Activated T-cell treated with anti-CD3 and anti-CD28 coated beads for 1 hour (primary cell): ENCODE measurements around the gene CAP1.
A peak's percentile ranks its signal among the peaks of the same experiment; 100 is the strongest.
"Not testable (repeated sequence)": the region's sequence is repeated elsewhere in the genome, so short reads cannot be mapped to it uniquely, and the experiment has no call there.

Experiments
- DNase-seq: peaks from one replicate; pipeline ENCODE4 v3.0.0-alpha.2; 2020; ENCODE audit warnings: low read depth

The CAP1 gene

DNA sequence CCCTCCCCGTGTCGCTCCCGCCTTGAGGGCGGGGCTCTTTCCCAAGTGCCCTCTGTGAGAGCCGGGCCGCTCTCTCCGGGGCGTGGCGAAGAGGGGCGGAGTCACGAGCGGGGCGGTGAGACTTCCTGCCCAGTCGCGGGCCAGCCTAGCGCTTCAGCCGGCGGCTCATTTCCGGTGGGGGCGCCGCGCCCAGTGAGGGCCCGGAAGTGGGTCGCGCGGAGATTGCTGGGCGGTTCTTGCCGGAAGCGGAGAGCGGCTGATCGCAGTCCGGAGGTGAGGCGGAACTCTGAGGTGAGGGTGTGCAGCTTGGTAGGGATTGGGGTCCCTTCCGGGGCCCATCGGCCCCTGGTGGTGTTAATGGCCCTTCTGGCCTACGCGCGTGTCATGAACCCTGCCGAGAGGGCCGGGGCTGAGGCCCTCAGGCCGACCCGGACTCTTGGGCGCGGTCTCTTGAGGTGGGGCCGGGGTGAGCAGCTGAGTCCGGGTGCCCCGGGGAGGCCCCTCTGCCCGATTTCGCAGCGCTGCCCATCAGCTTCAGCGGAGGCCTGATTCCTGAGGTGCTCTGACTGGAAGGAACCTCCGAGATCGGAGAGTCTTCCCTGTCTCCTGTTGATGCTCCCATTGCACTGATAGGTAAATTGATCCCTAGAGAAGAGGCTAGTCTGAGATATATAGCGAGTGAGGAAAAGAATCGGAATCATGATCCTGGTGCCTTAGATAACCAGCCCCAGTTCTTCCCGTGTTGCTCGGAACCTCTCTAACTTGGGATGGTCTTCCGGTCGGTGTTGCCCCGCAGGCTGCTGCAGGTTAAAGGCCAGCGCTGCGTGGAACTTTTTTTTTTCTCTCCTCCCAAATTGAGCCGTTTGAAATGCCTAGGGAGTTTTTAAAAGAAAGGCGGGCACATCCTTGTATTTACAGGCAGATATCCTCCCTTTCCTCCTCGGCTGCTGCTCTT lies at the start of gene CAP1:
TSS of gene CAP1 (plus strand) at position 219 of the 955 bp plus-strand sequence. CDS start 18,618 bp downstream, outside the sequence.
- DNase-seq, result peak; percentile 99

GRCh38 chr1:39992234-39992633 lies 48.3 kb upstream of the CAP1 start:
- no peak for DNase-seq

GRCh38 chr1:39992888-39993287 lies 47.6 kb upstream of the CAP1 start:
- DNase-seq, result no peak

- no peak for DNase-seq
Measured at GRCh38 chr1:39995973-39996393, 44.5 kb upstream of the CAP1 start.

- DNase-seq, result no peak
Measured at GRCh38 chr1:39996396-39997004, 44.0 kb upstream of the CAP1 start.

DNA sequence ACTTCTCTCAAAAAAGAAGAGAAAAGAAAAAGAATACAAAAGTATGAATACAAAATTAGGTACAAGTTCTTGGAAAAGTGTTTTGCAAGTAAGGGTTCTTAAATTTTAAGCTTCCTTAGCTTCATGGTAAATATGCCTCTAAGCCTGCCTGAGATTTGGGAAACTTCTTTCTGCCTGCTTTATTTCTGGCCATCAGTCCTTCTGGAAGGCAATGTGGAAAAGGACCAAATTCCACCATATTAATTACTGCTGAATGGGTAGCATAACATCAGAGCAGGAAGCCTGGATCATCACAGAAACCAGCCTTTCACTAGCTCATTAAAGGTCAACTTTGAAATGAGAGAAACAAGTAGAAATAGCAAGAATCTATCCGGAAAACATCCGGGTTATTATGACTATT lies 39.1 kb upstream of the CAP1 start:
- DNase-seq, result no peak

DNA sequence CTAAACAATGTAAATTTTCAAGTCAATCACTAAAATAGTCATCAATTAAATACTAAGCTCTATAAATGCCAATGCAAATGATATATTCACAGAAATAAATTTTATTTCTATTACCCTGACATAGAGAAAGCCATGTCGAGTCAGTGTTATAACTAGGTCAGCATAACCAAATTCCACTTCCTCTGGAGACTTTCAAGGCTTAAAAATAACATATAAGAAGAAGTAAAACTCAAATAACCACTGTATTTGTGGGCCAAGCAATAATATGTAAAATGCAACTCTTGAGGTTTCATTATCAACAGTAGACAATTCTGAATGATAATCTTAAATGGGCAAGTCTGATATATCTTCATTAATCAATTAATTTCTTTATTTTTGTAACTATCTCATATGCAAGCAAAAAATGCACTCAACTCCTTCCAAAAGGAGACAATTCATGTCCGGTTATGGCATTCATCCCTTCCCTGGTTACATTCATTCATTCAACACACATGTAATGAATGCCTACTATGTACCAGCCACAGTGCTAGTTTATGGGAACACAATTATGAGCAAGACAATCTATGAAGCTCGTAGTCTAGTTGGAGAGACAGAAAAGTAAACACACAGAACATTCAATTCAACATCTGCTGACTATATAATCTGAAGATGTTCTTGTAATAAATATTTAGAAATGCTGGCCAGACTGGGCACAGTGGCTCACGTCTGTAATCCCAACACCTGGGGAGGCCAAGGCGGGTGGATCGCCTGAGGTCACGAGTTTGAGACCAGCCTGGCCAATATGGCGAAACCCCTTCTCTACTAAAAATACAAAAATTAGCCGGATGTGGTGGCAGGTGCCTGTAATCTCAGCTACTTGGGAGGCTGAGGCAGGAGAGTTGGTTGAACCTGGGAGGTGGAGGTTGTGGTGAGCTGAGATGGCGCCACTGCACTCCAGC lies 37.1 kb upstream of the CAP1 start:
- no peak for DNase-seq

DNA sequence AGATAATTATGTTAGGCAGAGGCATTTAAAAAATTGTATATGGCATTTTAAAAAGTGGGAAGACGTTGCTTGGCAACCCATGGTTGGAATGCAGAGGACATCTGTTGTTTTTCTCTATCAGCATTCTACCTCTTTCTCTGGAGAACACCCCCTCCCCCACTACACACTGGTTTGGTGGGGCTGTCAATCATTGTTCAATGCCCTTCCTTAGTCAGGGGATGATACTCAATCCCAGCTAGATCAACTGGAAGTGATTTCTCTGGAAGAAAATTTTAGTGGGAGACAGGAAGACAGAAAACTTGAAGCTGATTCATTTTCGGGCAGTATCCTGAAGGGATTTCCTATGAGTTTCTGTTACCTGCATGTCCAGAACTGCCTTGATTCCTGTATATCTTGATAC lies 35.7 kb upstream of the CAP1 start:
- no peak for DNase-seq

- not testable (repeated sequence) for DNase-seq
Measured at GRCh38 chr1:40007481-40008034, 33.0 kb upstream of the CAP1 start.

DNA sequence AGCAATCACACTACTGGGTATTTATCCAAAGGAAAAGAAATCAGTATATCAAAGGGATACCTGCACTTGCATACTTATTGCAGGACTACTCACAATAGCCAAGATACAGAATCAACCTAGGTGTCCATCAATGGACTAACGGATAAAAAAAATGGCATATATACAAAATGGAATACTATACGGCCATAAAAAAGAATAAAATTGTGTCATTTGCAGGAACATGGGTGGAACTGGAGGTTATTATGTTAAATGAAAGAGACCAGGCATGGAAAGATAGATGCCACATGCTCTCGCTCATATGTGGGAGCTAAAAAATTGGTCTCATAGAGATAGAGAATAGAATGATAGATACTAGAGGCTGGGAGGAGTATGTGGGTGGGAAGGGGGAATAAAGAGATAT lies 29.3 kb upstream of the CAP1 start:
- DNase-seq, result no peak

GRCh38 chr1:40014253-40014706 lies 26.2 kb upstream of the CAP1 start:
- DNase-seq, result no peak

DNA sequence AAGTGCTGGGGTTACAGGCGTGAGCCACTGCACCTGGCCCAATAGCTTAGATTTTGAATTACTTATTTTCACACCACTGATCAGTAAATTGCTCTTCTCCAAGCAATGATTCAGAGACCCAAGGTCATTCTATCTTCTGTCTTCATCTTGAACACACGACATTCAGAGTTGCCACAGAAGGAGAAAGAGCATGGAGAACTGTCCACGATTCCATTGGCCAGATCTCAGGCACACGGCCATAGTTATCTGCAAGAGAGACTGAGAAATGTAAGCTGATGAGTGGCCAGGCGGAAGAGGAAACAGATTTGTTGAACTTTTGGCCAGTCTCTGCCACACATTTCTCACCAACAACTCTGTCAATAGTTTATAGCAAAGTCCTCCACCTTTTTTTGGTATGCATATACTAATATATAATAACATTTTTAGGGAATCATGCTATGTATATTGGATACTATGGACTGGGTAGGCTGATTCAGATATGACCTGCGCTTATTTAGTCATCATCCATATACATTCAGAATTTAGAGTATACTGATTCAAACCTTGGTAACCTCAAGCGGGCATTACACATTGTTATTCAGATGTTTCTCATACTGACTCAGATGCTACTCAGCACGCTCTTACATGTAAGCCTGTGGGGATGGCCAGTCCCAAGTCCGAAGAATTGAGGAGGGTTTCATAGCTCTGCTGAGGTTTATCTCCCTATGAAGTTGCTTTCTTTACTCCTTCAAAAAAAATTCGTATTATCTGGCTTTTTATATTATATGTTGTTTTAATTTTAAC lies 25.5 kb upstream of the CAP1 start:
- no peak for DNase-seq

GRCh38 chr1:40017951-40018575 lies 22.5 kb upstream of the CAP1 start:
- no peak for DNase-seq

DNA sequence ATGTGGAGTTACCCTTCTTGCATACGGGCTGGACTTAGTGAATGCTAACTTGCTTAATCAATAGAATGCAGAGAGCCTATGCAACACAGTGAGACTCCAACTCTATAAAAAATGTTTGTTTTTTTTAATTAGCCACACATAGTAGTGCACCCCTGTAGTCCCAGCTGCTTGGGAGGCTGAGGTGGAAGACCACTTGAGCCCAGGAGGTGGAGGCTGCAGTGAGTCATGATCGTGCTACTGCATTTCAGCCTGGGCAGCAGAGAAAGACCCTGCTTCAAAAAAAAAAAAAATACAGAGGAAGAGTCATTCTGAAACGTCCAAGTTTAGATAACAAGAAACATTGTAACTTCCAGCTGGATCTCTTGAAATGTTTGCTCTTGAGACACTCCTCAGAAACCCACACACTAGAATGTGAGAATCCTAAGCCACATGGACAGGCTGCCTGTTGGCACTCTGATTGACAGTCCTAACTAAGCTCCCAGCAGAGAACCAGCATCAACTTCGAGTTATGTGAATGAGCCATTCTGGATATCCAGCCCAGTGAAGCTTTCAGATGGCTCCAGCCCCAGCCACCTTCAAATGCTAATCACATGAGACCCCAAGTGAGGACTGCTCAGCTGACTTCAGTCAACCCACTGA lies 20.0 kb upstream of the CAP1 start:
- no peak for DNase-seq

DNA sequence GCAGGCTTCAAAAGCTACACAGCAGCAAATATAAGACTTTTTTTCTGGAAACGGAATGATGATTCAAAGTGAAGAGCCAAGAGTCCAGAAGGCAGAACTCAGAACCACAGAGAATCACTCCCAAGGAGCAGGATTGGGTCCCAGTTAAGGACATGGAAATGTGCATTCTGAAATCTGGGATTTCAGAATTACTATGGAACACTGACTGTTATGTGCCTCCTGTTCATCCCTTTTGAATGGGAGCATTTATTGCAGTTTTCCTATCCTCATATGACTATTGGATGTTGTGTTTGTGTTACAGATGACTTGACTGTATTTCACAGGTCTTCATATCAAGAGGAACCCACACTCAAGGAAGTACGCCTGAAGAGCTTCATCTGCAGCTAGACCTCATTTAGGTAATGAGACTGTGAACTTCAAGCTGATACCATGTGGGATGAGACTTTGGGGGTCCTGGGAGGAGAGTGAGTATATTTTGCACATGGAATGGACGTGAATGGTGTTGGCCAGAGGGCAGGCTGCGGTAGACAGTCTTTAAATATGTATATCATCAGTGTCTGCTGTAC lies 17.1 kb upstream of the CAP1 start:
- no peak for DNase-seq

DNA sequence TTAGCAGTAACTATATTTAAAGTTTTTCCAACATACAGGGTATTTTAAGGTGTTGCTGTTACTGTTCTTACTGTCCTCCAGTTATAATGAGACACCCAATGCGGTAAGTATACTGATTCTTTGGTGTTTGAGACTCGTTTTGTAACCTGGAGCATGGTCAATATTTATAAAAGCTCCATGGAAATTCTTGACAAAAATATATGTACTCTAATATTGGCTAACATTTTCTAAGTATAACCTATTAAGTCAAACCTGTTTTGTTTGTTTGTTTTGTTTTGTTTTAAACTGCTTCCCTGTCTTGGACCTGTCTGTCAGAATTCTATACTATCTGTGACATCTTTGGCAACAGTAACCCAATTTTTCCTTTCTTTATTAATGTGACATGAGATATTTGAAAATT lies 15.9 kb upstream of the CAP1 start:
- DNase-seq, result no peak

GRCh38 chr1:40027647-40028046 lies 12.9 kb upstream of the CAP1 start:
- DNase-seq, result no peak

DNA sequence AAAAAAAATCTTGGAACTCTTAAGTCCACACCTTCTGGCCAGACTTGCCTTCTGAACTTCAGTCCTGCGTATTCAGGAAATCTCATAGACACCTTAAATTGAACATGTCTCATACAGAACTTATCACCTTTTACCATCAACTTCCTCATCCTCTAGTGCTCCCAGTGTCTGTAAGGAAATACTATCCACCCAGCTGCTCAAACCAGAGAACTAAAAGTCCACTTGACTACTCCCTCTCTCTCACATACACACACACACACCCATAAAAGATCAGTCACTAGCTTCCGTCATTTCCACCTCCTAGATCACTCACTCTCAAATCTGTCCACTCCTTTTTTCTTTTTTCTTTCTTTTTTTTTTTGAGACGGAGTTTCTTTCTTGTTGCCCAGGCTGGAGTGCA lies 10.9 kb upstream of the CAP1 start:
- no peak for DNase-seq

GRCh38 chr1:40030528-40031135 lies 9.9 kb upstream of the CAP1 start:
- DNase-seq, result no peak
